Tibial nerve (tissue), 4 donors: ENCODE results near the gene MBNL2.

ENCODE experiments used
- EP300 ChIP-seq, 2 donors: sonication (generic); formaldehyde crosslinking; IDR thresholded peaks; one replicate each; pipeline ENCODE4 v1.6.1; 2017; ENCODE audit warnings: antibody characterized with exemption in 2 of 2, mild to moderate bottlenecking in 1 of 2
- POLR2A ChIP-seq, 2 donors: fragments of 450-650 bp; IDR thresholded peaks; one replicate each; pipeline ENCODE4 v1.6.1; 2017; ENCODE audit warnings: antibody characterized with exemption in 2 of 2, mild to moderate bottlenecking in 2 of 2, moderate library complexity in 2 of 2
- TF ChIP-seq, protein P1 (sequence below), 5 experiments: fragments of 200-600 bp in 3 of 5; fragments of 450-650 bp in 2 of 5; sonication (generic) in 3 of 5; IDR thresholded peaks; one replicate each; pipeline ENCODE4 v1.5.1; 2016 to 2019; ENCODE audit warnings: antibody characterized with exemption in 5 of 5, mild to moderate bottlenecking in 3 of 5, moderate library complexity in 2 of 5

DNA sequence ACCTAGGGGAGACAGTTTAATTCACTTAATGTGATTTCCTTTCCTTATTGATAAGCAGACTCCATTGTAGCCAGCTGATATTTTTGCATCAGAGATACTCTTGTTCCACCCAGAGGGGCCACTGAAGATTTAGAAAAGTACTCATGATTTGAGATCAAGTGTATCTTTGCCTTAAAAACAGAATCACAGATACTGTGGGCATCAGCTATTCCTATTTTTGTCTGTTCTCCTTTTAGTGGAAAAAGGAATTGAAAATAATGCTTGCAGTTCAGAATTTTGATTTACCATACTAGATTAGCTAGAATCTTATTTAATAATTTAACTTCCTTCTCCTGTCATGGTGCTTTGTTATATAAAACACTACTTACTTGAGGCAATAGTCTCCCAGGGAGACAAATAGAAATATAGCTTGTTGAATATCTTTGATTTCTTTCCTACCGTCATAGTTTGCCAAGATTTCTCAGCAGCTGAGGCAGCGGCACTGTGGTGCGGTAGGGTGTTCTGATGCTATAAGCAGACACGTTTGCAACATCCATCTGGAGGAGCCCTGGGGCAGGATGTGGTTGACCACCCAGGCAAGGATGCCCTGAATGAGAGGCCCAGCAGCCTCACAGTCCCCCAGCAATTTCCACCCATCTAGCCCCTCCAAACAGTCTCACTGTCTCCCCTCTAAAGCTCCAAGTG lies 164.8 kb downstream of the MBNL2 start:
- TF ChIP-seq, protein P1, sequence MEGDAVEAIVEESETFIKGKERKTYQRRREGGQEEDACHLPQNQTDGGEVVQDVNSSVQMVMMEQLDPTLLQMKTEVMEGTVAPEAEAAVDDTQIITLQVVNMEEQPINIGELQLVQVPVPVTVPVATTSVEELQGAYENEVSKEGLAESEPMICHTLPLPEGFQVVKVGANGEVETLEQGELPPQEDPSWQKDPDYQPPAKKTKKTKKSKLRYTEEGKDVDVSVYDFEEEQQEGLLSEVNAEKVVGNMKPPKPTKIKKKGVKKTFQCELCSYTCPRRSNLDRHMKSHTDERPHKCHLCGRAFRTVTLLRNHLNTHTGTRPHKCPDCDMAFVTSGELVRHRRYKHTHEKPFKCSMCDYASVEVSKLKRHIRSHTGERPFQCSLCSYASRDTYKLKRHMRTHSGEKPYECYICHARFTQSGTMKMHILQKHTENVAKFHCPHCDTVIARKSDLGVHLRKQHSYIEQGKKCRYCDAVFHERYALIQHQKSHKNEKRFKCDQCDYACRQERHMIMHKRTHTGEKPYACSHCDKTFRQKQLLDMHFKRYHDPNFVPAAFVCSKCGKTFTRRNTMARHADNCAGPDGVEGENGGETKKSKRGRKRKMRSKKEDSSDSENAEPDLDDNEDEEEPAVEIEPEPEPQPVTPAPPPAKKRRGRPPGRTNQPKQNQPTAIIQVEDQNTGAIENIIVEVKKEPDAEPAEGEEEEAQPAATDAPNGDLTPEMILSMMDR (IDR thresholded peaks at IDR 0.05) = no peak
- TF ChIP-seq EP300 (IDR thresholded peaks at IDR 0.05) (peak in 1 of 2 donors; percentile 4), POLR2A (IDR thresholded peaks at IDR 0.05) (no peak)
